ENCODE results near the gene ASXL2. TPM values are rescaled to one million over a fixed set of nuclear protein-coding genes. Genes with fewer than 3 reads are reported as not detected.
A peak's percentile ranks its signal among the peaks of the same experiment; 100 is the strongest.

Gene ASXL2
- total and polyA plus RNA-seq, 12 donors: 1.8 to 34.0 (median 28.6) TPM

GRCh38 chr2:25757906-25758305 lies 120.4 kb downstream of the ASXL2 start:
- Histone ChIP-seq H3K36me3 (peaks cover 0 to 91% (median 28%) of the 10 kb centered on the region in 9 donors), H3K4me1 (peaks cover 0 to 8% (median 0%) of the 10 kb centered on the region in 9 donors), H3K27me3 (no peaks in the 10 kb centered on the region), H3K27ac (no peak overlapping the region), H3K9me3 (no peaks in the 10 kb centered on the region), H3K4me3 (no peak overlapping the region)
- intact Hi-C loops (cut with DNase I): no loop called here
- no peak for DNase-seq
- ATAC-seq: no peak
- no peak for TF ChIP-seq CTCF (IDR thresholded peaks at IDR 0.05)
- WGBS, 2 donors: 97 to 100% methylated on average over 1 of the region's 1 CpG

DNA sequence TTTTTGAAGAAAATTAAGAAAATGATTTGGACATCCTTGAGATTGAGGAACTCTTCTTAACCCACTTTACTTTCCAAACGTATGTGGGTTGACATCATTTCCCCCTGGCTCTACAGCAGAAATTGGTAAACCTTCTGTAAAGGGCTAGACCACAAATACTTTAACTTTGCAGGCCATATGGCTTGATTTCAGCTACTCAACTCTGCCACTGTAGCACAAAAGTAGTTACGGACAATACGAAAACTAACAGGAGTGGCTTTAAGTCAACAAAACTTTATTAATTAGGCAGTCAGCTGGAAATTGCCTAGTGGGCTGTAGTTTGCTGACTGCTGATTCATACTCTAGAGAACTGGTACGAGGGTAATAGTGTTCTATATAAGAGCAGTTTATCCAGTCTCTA lies 121.8 kb downstream of the ASXL2 start:
- TF ChIP-seq CTCF (IDR thresholded peaks at IDR 0.05): no peak

DNA sequence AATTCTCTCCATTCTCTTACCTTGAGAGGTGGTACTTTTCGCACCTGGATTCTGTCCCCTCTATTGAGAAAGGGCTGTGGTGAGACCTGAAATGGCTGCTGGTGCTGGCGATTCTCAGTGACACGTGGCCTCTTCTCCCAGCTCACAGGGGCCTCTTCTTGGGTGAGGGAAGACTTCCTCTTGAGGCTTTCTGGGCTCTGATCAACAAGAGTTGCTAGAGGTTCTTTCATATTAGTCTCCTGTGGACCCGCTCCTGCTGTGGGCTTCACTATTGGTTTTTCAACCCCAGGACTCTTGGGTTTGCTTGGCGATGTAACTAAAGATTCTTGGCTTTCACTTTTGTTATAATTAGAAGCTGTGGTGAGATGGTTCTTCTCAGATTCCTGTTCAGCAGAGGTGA lies 128.6 kb downstream of the ASXL2 start:
- ATAC-seq (no peak), DNase-seq (no peak)
- H3K4me1 ChIP-seq: no peaks in the 10 kb centered on the region
- no peaks in the 10 kb centered on the region for H3K27me3 ChIP-seq
- no peak for TF ChIP-seq CTCF (IDR thresholded peaks at IDR 0.05)
- H3K4me3 ChIP-seq: no peak overlapping the region
- intact Hi-C loops (cut with DNase I): no loop called here
- peaks cover 0 to 98% (median 38%) of the 10 kb centered on the region in 9 donors for H3K36me3 ChIP-seq
- no peaks in the 10 kb centered on the region for H3K9me3 ChIP-seq
- no peak overlapping the region for H3K27ac ChIP-seq
- 91 to 97% methylated on average over 5 of the region's 5 CpGs for WGBS, 2 donors

More for the DNA sequence above, 121.8 kb downstream of the ASXL2 start:
- H3K36me3 ChIP-seq: peaks cover 0 to 97% (median 39%) of the 10 kb centered on the region in 9 donors
- H3K27ac ChIP-seq: peak overlapping the region in 1 of 10 donors; percentile 39
- no peak overlapping the region for H3K4me3 ChIP-seq
- DNase-seq (no peak), ATAC-seq (no peak)
- H3K27me3 ChIP-seq: no peaks in the 10 kb centered on the region
- intact Hi-C loops (cut with DNase I): no loop called here
- no peaks in the 10 kb centered on the region for H3K9me3 ChIP-seq
- H3K4me1 ChIP-seq: peaks cover 0 to 8% (median 0%) of the 10 kb centered on the region in 9 donors
- WGBS, 2 donors: 89 to 92% methylated on average over 4 of the region's 4 CpGs

- no peaks in the 10 kb centered on the region for H3K27me3 ChIP-seq
- H3K4me1 ChIP-seq: peaks cover 0 to 26% (median 3%) of the 10 kb centered on the region in 9 donors
- no peak for DNase-seq
- peak in 7 of 8 donors; percentile 15 to 74 (median 54) for ATAC-seq
- no peak overlapping the region for H3K4me3 ChIP-seq
- H3K27ac ChIP-seq: peak overlapping the region in 1 of 10 donors; percentile 37
- WGBS, 2 donors: 93 to 94% methylated on average over 8 of the region's 8 CpGs
- no peaks in the 10 kb centered on the region for H3K9me3 ChIP-seq
- peaks cover 5 to 81% (median 21%) of the 10 kb centered on the region in 9 donors for H3K36me3 ChIP-seq
- TF ChIP-seq CTCF (IDR thresholded peaks at IDR 0.05): no peak
- intact Hi-C loops (cut with DNase I): no loop called here
Measured at GRCh38 chr2:25744055-25744454, 134.2 kb downstream of the ASXL2 start.
